Fibroblast of lung (primary cell): ENCODE measurements around the gene FERMT2.

Source experiments
- EZH2 ChIP-seq: IDR thresholded peaks from 2 replicates; pipeline ENCODE4 v1.5.1; 2012; ENCODE audit warnings: low read length, control low read depth, mild to moderate bottlenecking; ENCODE audit errors: missing control alignments
- TF ChIP-seq, protein P1 (sequence below), 2 donors: IDR thresholded peaks in 1 of 2; conservative IDR thresholded peaks in 1 of 2; 1 replicate in 1 of 2; 2 replicates in 1 of 2; pipeline ENCODE4 v1.5.1; 2011 to 2012; ENCODE audit warnings: low read length in 2 of 2, control low read depth in 1 of 2, inconsistent platforms in 1 of 2, low read depth in 1 of 2, mild to moderate bottlenecking in 1 of 2

DNA sequence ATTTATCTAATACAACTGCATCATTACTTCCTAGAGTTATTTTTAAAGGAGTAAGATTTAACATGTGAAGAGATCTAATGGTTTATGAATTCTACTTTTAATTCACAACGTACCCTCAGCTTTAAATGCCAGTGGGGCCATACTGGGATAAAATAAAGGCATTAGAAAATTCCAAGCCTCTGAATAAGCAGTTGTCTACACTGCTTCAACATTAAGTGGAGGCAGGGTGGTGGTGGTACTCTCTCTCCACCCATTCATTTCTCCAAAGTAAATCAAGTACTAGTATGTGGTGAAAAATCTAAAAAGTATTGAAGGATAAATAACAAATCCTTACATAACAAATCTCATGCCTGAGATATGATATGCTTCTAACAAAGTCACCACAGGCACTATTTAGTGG is 52.4 kb downstream of the FERMT2 start:
- TF ChIP-seq, protein P1, sequence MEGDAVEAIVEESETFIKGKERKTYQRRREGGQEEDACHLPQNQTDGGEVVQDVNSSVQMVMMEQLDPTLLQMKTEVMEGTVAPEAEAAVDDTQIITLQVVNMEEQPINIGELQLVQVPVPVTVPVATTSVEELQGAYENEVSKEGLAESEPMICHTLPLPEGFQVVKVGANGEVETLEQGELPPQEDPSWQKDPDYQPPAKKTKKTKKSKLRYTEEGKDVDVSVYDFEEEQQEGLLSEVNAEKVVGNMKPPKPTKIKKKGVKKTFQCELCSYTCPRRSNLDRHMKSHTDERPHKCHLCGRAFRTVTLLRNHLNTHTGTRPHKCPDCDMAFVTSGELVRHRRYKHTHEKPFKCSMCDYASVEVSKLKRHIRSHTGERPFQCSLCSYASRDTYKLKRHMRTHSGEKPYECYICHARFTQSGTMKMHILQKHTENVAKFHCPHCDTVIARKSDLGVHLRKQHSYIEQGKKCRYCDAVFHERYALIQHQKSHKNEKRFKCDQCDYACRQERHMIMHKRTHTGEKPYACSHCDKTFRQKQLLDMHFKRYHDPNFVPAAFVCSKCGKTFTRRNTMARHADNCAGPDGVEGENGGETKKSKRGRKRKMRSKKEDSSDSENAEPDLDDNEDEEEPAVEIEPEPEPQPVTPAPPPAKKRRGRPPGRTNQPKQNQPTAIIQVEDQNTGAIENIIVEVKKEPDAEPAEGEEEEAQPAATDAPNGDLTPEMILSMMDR (conservative IDR thresholded peaks at IDR 0.05 in 1 of 2, IDR thresholded peaks at IDR 0.05 in 1 of 2; ENCODE audit: low read depth in 1 of 2, low read length in 2 of 2), result no peak
- TF ChIP-seq EZH2, result no peak
